HepG2 (cell line): Measurements from ENCODE around the gene SYNDIG1. TPM values are rescaled to one million over a fixed set of nuclear protein-coding genes. Genes with fewer than 3 reads are reported as not detected.

ENCODE experiments used
- ATAC-seq: fragments of 200-7000 bp; cut with Tn5 transposase; 3 replicates; pipeline ENCODE4 v1.9.1; 2020; ENCODE audit warnings: mild to moderate bottlenecking, moderate library complexity
- BruUV-seq: library from RNA; stranded (reverse); fragments of 400-500 nt; replicated peaks from 2 replicates; lab custom pipeline; 2021; lab: Mats Ljungman, UMichigan
- CTCF ChIA-PET: fragments of 300-600 bp; formaldehyde crosslinking; extraction: SDS; loops from one replicate; lab custom pipeline; 2021; ENCODE audit warnings: low total read pairs, inconsistent platforms, low intra/inter-chr PET ratio; lab: Yijun Ruan, JAX
- POLR2A ChIA-PET: fragments of 350-600 bp; sonication (Branson Sonifier 250); formaldehyde crosslinking; loops from one replicate; lab custom pipeline; 2020; ENCODE audit warnings: antibody characterized with exemption, inconsistent platforms; lab: Yijun Ruan, JAX
- DNase-seq: peaks from one replicate; pipeline ENCODE4 v3.0.0-alpha.2; 2015; ENCODE audit warnings: low spot score
- FAIRE-seq: peaks from 3 replicates; lab custom pipeline; 2011; peaks lifted over from hg19 to GRCh38; lab: Jason Lieb, UNC
- H2AFZ ChIP-seq: one replicate; pipeline ENCODE4 v1.6.1; 2011; ENCODE audit warnings: low read length, inconsistent platforms
- H3K27ac ChIP-seq: fragments of 300-600 bp; 3 replicates; pipeline ENCODE4 v1.8.0; 2011; ENCODE audit warnings: mixed run types, mild to moderate bottlenecking, mixed read lengths, low read length, inconsistent platforms; ENCODE audit not compliant: insufficient read depth; ENCODE audit errors: extremely low read length
- H3K27me3 ChIP-seq, 2 experiments: fragments of 200-600 bp in 1 of 2; 2 replicates in 1 of 2; 3 replicates in 1 of 2; pipeline versions ENCODE4 v1.6.0 to v1.8.0; 2011; ENCODE audit warnings: low read length in 2 of 2, mild to moderate bottlenecking in 2 of 2, moderate library complexity in 2 of 2, inconsistent platforms in 1 of 2; ENCODE audit not compliant: insufficient read depth in 2 of 2, control insufficient read depth in 1 of 2
- H3K36me3 ChIP-seq, 2 experiments: fragments of 200-600 bp in 1 of 2; replicated peaks in 1 of 2; 2 replicates in 1 of 2; 3 replicates in 1 of 2; pipeline versions ENCODE4 v1.5.1 to v1.8.0; 2011; ENCODE audit warnings: low read length in 2 of 2, inconsistent platforms in 1 of 2; ENCODE audit not compliant: insufficient read depth in 2 of 2, control insufficient read depth in 1 of 2
- H3K4me1 ChIP-seq: 2 replicates; pipeline ENCODE4 v1.5.1; 2012; ENCODE audit warnings: low read length, inconsistent platforms; ENCODE audit not compliant: insufficient read depth
- H3K4me2 ChIP-seq: 2 replicates; pipeline ENCODE4 v1.6.0; 2011; ENCODE audit warnings: low read depth, low read length, inconsistent platforms
- H3K4me3 ChIP-seq, 3 experiments: fragments of 200-600 bp in 1 of 3; sonication (generic), shearing (Covaris generic) in 1 of 3; replicated peaks in 1 of 3; 2 replicates each; pipeline ENCODE4 v1.5.1; 2011 to 2016; ENCODE audit warnings: low read length in 3 of 3, inconsistent platforms in 2 of 3, low read depth in 2 of 3, mild to moderate bottlenecking in 2 of 3, control low read depth in 1 of 3, mixed read lengths in 1 of 3; ENCODE audit not compliant: insufficient read depth in 1 of 3
- H3K79me2 ChIP-seq: one replicate; pipeline ENCODE4 v1.6.1; 2011; ENCODE audit warnings: low read length, inconsistent platforms; ENCODE audit not compliant: insufficient read depth
- H3K9ac ChIP-seq: 2 replicates; pipeline ENCODE4 v1.6.0; 2011; ENCODE audit warnings: mild to moderate bottlenecking, low read depth, low read length, inconsistent platforms; ENCODE audit not compliant: insufficient read depth
- H3K9me3 ChIP-seq: 2 replicates; pipeline ENCODE4 v1.5.1; 2012; ENCODE audit warnings: mild to moderate bottlenecking, low read length
- H4K20me1 ChIP-seq: 2 replicates; pipeline ENCODE4 v1.6.0; 2011; ENCODE audit warnings: inconsistent platforms, mild to moderate bottlenecking, low read length, moderate library complexity; ENCODE audit not compliant: insufficient read depth
- HOMEZ ChIP-seq: IDR thresholded peaks from 2 replicates; pipeline ENCODE4 v1.6.1; 2016; ENCODE audit warnings: low read depth
- REL ChIP-seq: sonication (generic); formaldehyde crosslinking; conservative IDR thresholded peaks from 2 replicates; pipeline ENCODE4 v1.8.0; 2022; ENCODE audit warnings: mild to moderate bottlenecking, missing genetic modification reagents, moderate library complexity
- RELA ChIP-seq: sonication (generic); formaldehyde crosslinking; IDR thresholded peaks from 2 replicates; pipeline ENCODE4 v1.4.0; 2020; ENCODE audit warnings: missing genetic modification reagents
- SMYD3 ChIP-seq: sonication (generic); formaldehyde crosslinking; IDR thresholded peaks from 2 replicates; pipeline ENCODE4 v1.8.1; 2023; ENCODE audit warnings: mild to moderate bottlenecking, missing genetic modification reagents
- ZBTB20 ChIP-seq: sonication (generic); formaldehyde crosslinking; IDR thresholded peaks from 2 replicates; pipeline ENCODE4 v1.8.1; 2023; ENCODE audit warnings: missing genetic modification reagents, low read depth, mild to moderate bottlenecking, borderline replicate concordance
- ZNF414 ChIP-seq: sonication (generic); formaldehyde crosslinking; IDR thresholded peaks from 2 replicates; pipeline ENCODE4 v1.5.0; 2020; ENCODE audit warnings: missing genetic modification reagents
- ZNF580 ChIP-seq: IDR thresholded peaks from 2 replicates; pipeline ENCODE4 v1.6.1; 2016; ENCODE audit warnings: low read depth, borderline replicate concordance
- WGBS: methylation state at CpG from one replicate; pipeline ENCODE4 v1.1.6; 2017; ENCODE audit warnings: low lambda C conversion rate; 5-methylcytosine and 5-hydroxymethylcytosine counted together
- in situ Hi-C: cut with HindIII; loops from 2 replicates; pipeline ENCODE4 v1.10.0; 2017; ENCODE audit warnings: low pct_unique_long_range_greater_than_20kb; ENCODE audit not compliant: extremely low pct_ligation_motif_present
- intact Hi-C: fragments of 100-400 bp; cut with micrococcal nuclease; formaldehyde crosslinking; loops from one replicate; pipeline ENCODE4 v1.10.0; 2022; ENCODE audit not compliant: unreplicated experiment
- polyA plus RNA-seq, 8 experiments: library from polyadenylated mRNA; depleted of rRNA in 3 of 8; stranded (reverse) in 7 of 8; unstranded in 1 of 8; fragments of >200 nt; fragmentation: Illumina TruSeq in 4 of 8; extraction: Trizol in 4 of 8; gene quantifications; 2 replicates each; pipeline versions ENCODE4 v1.2.1 to v1.2.3, GENCODE V29; 2011 to 2016; ENCODE audit warnings: low read depth in 4 of 8, missing spikeins in 1 of 8, mixed read lengths in 1 of 8; ENCODE audit not compliant: insufficient read depth in 1 of 8
- total RNA-seq, 5 experiments: library from RNA; depleted of rRNA; stranded (reverse); fragments of >200 nt; fragmentation: Illumina TruSeq; extraction: Trizol; gene quantifications; 2 replicates each; pipeline ENCODE4 v1.2.3, GENCODE V29; 2016; ENCODE audit warnings: low read depth in 1 of 5
- TF ChIP-seq, protein P1 (sequence below): sonication (generic); formaldehyde crosslinking; IDR thresholded peaks from 2 replicates; pipeline ENCODE4 v1.8.0; 2022; ENCODE audit warnings: missing genetic modification reagents, mild to moderate bottlenecking, inconsistent platforms, borderline replicate concordance

Gene SYNDIG1
- total and polyA plus RNA-seq, 2 of the 13 experiments (the other 11 are each of a cell fraction or from before 2014, with no cell fraction given) = not detected

DNA sequence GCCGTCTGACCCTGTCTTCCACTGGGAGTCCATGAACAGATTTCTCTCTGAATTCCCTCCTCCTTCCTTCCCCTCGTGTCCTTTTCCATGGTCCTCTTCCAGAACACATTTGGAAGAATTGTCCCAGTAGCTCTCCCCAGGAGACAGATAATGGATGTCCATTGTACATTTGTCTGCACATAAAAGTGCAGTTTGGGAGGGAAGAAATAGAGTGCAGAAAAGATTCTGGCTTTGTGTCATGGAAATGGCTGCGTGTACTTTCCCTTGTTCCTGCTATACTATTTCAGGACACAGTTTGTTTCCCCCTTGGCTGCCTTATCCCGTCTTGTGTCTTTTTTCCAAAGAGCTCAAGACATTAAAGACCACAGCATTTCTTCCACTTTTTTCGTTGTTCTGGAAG is 127.6 kb downstream of the SYNDIG1 start:
- H3K4me1 ChIP-seq = no peaks in the 10 kb centered on the region
- TF ChIP-seq, protein P1, sequence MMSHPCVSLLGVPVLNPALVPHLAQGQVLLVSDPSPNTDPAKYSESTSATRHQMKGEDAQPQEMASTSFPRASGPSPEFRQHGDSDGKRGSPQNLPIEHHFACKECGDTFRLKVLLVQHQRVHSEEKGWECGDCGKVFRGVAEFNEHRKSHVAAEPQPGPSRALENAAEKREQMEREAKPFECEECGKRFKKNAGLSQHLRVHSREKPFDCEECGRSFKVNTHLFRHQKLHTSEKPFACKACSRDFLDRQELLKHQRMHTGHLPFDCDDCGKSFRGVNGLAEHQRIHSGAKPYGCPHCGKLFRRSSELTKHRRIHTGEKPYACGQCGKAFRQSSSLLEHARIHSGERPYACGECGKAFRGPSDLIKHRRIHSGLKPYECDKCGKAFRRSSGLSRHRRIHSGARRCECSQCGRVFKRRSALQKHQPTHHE (CRISPR knock-in tag) = no peak
- TF ChIP-seq HOMEZ (no peak), ZBTB20 (CRISPR knock-in tag) (no peak), REL (CRISPR knock-in tag) (no peak), ZNF414 (CRISPR knock-in tag) (no peak), SMYD3 (CRISPR knock-in tag) (no peak), RELA (CRISPR knock-in tag) (no peak), ZNF580 (CRISPR knock-in tag) (no peak)
- intact Hi-C loops = no loop called here
- no peak overlapping the region for H2AFZ ChIP-seq
- FAIRE-seq (no peak), DNase-seq (no peak), ATAC-seq (no peak)
- no peaks in the 10 kb centered on the region for H3K9me3 ChIP-seq
- no peaks in the 10 kb centered on the region for H4K20me1 ChIP-seq
- WGBS = 4% methylated on average over 5 of the region's 5 CpGs
- H3K27me3 ChIP-seq = no peaks in the 10 kb centered on the region; a peak in 1 of 5 replicates
- H3K4me3 ChIP-seq = no peak overlapping the region
- in situ Hi-C loops = no loop called here
- H3K4me2 ChIP-seq = no peak overlapping the region
- H3K9ac ChIP-seq = no peak overlapping the region
- POLR2A ChIA-PET = no interaction called here
- H3K27ac ChIP-seq = no peak overlapping the region
- CTCF ChIA-PET = no interaction called here
- no TSS peak for BruUV-seq
- H3K79me2 ChIP-seq = no peaks in the 10 kb centered on the region
- H3K36me3 ChIP-seq = no peaks in the 10 kb centered on the region
